ENCODE results near the gene GAK.

Gene GAK

DNA sequence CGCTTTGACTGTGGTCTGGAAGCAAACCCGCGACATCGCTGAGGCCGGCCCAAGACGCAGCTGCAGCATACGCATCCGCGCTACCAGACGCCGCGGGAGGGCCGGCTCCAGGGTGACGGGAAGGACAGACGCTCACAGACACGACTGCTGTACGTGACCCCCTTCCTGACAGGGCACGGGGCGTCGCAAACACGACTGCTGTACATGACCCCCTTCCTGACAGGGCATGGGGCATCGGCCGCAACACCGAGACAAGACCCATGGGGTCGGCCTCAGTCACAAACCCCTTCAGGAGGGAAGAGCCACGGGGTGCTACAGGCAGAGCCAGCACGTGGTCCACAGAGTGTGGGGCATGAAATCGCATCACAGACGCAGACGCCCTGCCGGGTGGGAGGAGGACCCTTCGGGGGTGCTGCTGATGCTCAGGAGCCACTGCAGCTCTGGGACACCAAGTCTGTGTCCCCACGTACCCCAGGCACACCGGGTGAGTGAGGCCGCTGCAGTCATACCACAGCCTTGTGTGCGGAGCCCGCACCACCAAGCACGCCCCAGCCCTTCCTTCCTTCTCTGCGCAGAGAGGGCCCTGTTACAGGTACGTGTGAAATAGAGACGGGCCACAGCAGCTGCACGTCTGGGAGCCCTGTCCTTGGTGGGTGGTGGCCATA is 67.5 kb downstream of the GAK start:
- no peak for DNase-seq (ENCODE audit: low read depth)
- H3K4me3 ChIP-seq (ENCODE audit: low read depth, low read length): no peak overlapping the region
- TF ChIP-seq MYC (IDR thresholded peaks at IDR 0.05; ENCODE audit: low read depth, low read length) (no peak), MAX (IDR thresholded peaks at IDR 0.05; ENCODE audit: low read depth, low read length) (no peak), POLR2A (IDR thresholded peaks at IDR 0.05; ENCODE audit: extremely low read depth, insufficient read length) (no peak)
- TF ChIP-seq, protein P1, sequence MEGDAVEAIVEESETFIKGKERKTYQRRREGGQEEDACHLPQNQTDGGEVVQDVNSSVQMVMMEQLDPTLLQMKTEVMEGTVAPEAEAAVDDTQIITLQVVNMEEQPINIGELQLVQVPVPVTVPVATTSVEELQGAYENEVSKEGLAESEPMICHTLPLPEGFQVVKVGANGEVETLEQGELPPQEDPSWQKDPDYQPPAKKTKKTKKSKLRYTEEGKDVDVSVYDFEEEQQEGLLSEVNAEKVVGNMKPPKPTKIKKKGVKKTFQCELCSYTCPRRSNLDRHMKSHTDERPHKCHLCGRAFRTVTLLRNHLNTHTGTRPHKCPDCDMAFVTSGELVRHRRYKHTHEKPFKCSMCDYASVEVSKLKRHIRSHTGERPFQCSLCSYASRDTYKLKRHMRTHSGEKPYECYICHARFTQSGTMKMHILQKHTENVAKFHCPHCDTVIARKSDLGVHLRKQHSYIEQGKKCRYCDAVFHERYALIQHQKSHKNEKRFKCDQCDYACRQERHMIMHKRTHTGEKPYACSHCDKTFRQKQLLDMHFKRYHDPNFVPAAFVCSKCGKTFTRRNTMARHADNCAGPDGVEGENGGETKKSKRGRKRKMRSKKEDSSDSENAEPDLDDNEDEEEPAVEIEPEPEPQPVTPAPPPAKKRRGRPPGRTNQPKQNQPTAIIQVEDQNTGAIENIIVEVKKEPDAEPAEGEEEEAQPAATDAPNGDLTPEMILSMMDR (IDR thresholded peaks at IDR 0.05; ENCODE audit: low read depth, low read length): no peak

GRCh38 chr4:860561-860960 is 71.6 kb downstream of the GAK start:
- DNase-seq (ENCODE audit: low read depth): no peak
- H3K4me3 ChIP-seq (ENCODE audit: low read depth, low read length): no peak overlapping the region
- no peak for TF ChIP-seq POLR2A (IDR thresholded peaks at IDR 0.05; ENCODE audit: extremely low read depth, insufficient read length)
- TF ChIP-seq MYC (IDR thresholded peaks at IDR 0.05; ENCODE audit: low read depth, low read length): no peak
- TF ChIP-seq MAX (IDR thresholded peaks at IDR 0.05; ENCODE audit: low read depth, low read length): no peak
- TF ChIP-seq, protein P1 (IDR thresholded peaks at IDR 0.05; ENCODE audit: low read depth, low read length): no peak

GRCh38 chr4:859496-859895 is 72.6 kb downstream of the GAK start:
- no peak overlapping the region for H3K4me3 ChIP-seq (ENCODE audit: low read depth, low read length)
- no peak for TF ChIP-seq MYC (IDR thresholded peaks at IDR 0.05; ENCODE audit: low read depth, low read length)
- TF ChIP-seq MAX (IDR thresholded peaks at IDR 0.05; ENCODE audit: low read depth, low read length): no peak
- TF ChIP-seq, protein P1 (IDR thresholded peaks at IDR 0.05; ENCODE audit: low read depth, low read length): no peak
- TF ChIP-seq POLR2A (IDR thresholded peaks at IDR 0.05; ENCODE audit: extremely low read depth, insufficient read length): no peak
- no peak for DNase-seq (ENCODE audit: low read depth)

GRCh38 chr4:858831-859451 is 73.2 kb downstream of the GAK start:
- no peak for DNase-seq (ENCODE audit: low read depth)
- TF ChIP-seq MAX (IDR thresholded peaks at IDR 0.05; ENCODE audit: low read depth, low read length): no peak
- TF ChIP-seq POLR2A (IDR thresholded peaks at IDR 0.05; ENCODE audit: extremely low read depth, insufficient read length): no peak
- no peak for TF ChIP-seq MYC (IDR thresholded peaks at IDR 0.05; ENCODE audit: low read depth, low read length)
- TF ChIP-seq, protein P1 (IDR thresholded peaks at IDR 0.05; ENCODE audit: low read depth, low read length): no peak
- no peak overlapping the region for H3K4me3 ChIP-seq (ENCODE audit: low read depth, low read length)

DNA sequence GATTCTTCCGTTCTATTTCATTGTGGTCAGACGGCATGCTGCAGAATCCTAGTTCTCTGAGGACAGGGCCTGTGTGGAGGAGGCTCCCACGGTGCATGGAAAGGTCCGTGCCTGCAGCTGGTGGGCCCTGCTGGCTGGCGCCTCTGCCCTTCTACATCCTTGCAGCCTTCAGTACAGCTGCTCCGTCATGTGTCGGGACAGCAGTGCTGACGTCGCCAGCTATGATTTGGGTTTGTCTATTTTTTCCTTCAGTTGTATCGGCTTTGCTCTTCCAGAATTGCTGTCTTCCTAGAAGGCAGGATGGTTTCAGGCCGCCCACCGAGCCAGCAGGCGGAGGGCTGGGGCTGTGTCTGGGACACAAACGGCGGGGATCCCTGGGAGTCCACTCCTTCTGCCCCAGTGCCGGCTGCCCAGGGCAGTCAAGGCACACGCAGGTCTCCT is 74.1 kb downstream of the GAK start:
- no peak for DNase-seq (ENCODE audit: low read depth)
- TF ChIP-seq MAX (IDR thresholded peaks at IDR 0.05; ENCODE audit: low read depth, low read length): no peak
- no peak for TF ChIP-seq POLR2A (IDR thresholded peaks at IDR 0.05; ENCODE audit: extremely low read depth, insufficient read length)
- TF ChIP-seq MYC (IDR thresholded peaks at IDR 0.05; ENCODE audit: low read depth, low read length): no peak
- TF ChIP-seq, protein P1 (IDR thresholded peaks at IDR 0.05; ENCODE audit: low read depth, low read length): no peak

More for the DNA sequence above, 74.1 kb downstream of the GAK start:
- no peak overlapping the region for H3K4me3 ChIP-seq (ENCODE audit: low read depth, low read length)

All from NB4 (cell line).